DND-41 (cell line): ENCODE results near the gene CENPS.
"Not testable (repeated sequence)": the region's sequence is repeated elsewhere in the genome, so short reads cannot be mapped to it uniquely, and the experiment has no call there.

Experiments
- ATAC-seq: fragments of 200-7000 bp; cut with Tn5 transposase; 3 replicates; pipeline ENCODE4 v1.9.1; 2021; ENCODE audit warnings: low read depth; ENCODE audit not compliant: insufficient read depth
- DNase-seq: peaks from one replicate; pipeline ENCODE4 v3.0.0-alpha.2; 2020
- H2AFZ ChIP-seq: 2 replicates; pipeline ENCODE4 v1.6.0; 2012; ENCODE audit warnings: low read depth, low read length
- H3K27ac ChIP-seq: 2 replicates; pipeline ENCODE4 v1.5.1; 2012; ENCODE audit warnings: low read length, inconsistent platforms
- H3K27me3 ChIP-seq: fragments of 200-600 bp; sonication (generic); 2 replicates; pipeline ENCODE4 v1.6.0; 2012; ENCODE audit warnings: low read length, mild to moderate bottlenecking, inconsistent platforms; ENCODE audit not compliant: insufficient read depth, poor library complexity
- H3K36me3 ChIP-seq: 2 replicates; pipeline ENCODE4 v1.5.1; 2012; ENCODE audit warnings: low read length, inconsistent platforms; ENCODE audit not compliant: insufficient read depth
- H3K4me1 ChIP-seq: 2 replicates; pipeline ENCODE4 v1.5.1; 2012; ENCODE audit warnings: mild to moderate bottlenecking, low read length; ENCODE audit not compliant: insufficient read depth
- H3K4me2 ChIP-seq: 2 replicates; pipeline ENCODE4 v1.6.0; 2012; ENCODE audit warnings: mild to moderate bottlenecking, moderate library complexity, low read length, inconsistent platforms; ENCODE audit not compliant: insufficient read depth
- H3K4me3 ChIP-seq, 2 experiments: fragments of 200-600 bp in 1 of 2; shearing (Covaris generic) in 1 of 2; 2 replicates each; pipeline ENCODE4 v1.5.1; 2012 to 2016; ENCODE audit warnings: inconsistent platforms in 2 of 2, low read length in 2 of 2, mild to moderate bottlenecking in 2 of 2, low read depth in 1 of 2, moderate library complexity in 1 of 2
- H3K79me2 ChIP-seq: 2 replicates; pipeline ENCODE4 v1.6.0; 2012; ENCODE audit warnings: low read length, inconsistent platforms; ENCODE audit not compliant: insufficient read depth
- H3K9ac ChIP-seq: 2 replicates; pipeline ENCODE4 v1.6.0; 2012; ENCODE audit warnings: low read depth, mild to moderate bottlenecking, inconsistent platforms, low read length, moderate library complexity
- H3K9me3 ChIP-seq: 2 replicates; pipeline ENCODE4 v1.5.1; 2012; ENCODE audit warnings: low read length, moderate library complexity, mild to moderate bottlenecking, inconsistent platforms; ENCODE audit not compliant: insufficient read depth, severe bottlenecking
- H4K20me1 ChIP-seq: 2 replicates; pipeline ENCODE4 v1.6.0; 2012; ENCODE audit warnings: low read length; ENCODE audit not compliant: insufficient read depth
- CTCF ChIP-seq: IDR thresholded peaks from 2 replicates; pipeline ENCODE4 v1.5.1; 2012; ENCODE audit warnings: borderline replicate concordance, low read length, moderate library complexity, mild to moderate bottlenecking; ENCODE audit not compliant: poor library complexity, severe bottlenecking; ENCODE audit errors: extremely low read depth
- EZH2 ChIP-seq: IDR thresholded peaks from 3 replicates; pipeline ENCODE4 v1.6.1; 2012; ENCODE audit warnings: borderline replicate concordance, low read depth, mild to moderate bottlenecking, moderate library complexity, low read length, inconsistent platforms; ENCODE audit not compliant: severe bottlenecking

Gene CENPS

GRCh38 chr1:10471411-10472219 lies 41.4 kb downstream of the CENPS start:
- no peaks in the 10 kb centered on the region for H4K20me1 ChIP-seq
- peak overlapping the region; percentile 84 for H3K4me2 ChIP-seq
- peak overlapping the region; percentile 69 for H3K27ac ChIP-seq
- H3K4me1 ChIP-seq, result peaks cover 47% of the 10 kb centered on the region
- peaks cover 27% of the 10 kb centered on the region for H3K36me3 ChIP-seq
- no peaks in the 10 kb centered on the region for H3K9me3 ChIP-seq
- peak overlapping the region; percentile 58 to 88 for H3K4me3 ChIP-seq
- DNase-seq (no peak), ATAC-seq (no peak)
- H3K79me2 ChIP-seq, result peaks cover 38% of the 10 kb centered on the region
- H3K27me3 ChIP-seq, result no peaks in the 10 kb centered on the region
- H3K9ac ChIP-seq, result peak overlapping the region; percentile 68
- TF ChIP-seq EZH2 (no peak), CTCF (no peak)
- H2AFZ ChIP-seq, result peak overlapping the region; percentile 93

GRCh38 chr1:10472220-10473144 lies 42.2 kb downstream of the CENPS start, which contains the start of gene DFFA:
TSS of gene DFFA (minus strand) at chr1:10472529. CDS start at chr1:10472458, 71 bp downstream.
- ATAC-seq, result peak; percentile 84
- H3K79me2 ChIP-seq, result peaks cover 45% of the 10 kb centered on the region

GRCh38 chr1:10473145-10473765 lies 43.0 kb downstream of the CENPS start:
- Histone ChIP-seq H3K27me3 (no peaks in the 10 kb centered on the region), H3K36me3 (peaks cover 14% of the 10 kb centered on the region), H3K9ac (peak overlapping the region; percentile 68), H3K79me2 (peaks cover 52% of the 10 kb centered on the region), H3K4me1 (peaks cover 55% of the 10 kb centered on the region), H4K20me1 (no peaks in the 10 kb centered on the region), H3K4me3 (peak overlapping the region in 1 of 2 experiments; percentile 88; a peak in 3 of 4 replicates), H3K9me3 (no peaks in the 10 kb centered on the region), H2AFZ (peak overlapping the region; percentile 93), H3K4me2 (peak overlapping the region; percentile 84), H3K27ac (peak overlapping the region; percentile 87)
- TF ChIP-seq EZH2 (no peak), CTCF (no peak)
- no peak for ATAC-seq
- DNase-seq, result no peak

More at GRCh38 chr1:10472220-10473144, 42.2 kb downstream of the CENPS start, which contains the start of gene DFFA:
- H4K20me1 ChIP-seq, result no peaks in the 10 kb centered on the region
- TF ChIP-seq EZH2 (no peak), CTCF (no peak)
- no peaks in the 10 kb centered on the region for H3K9me3 ChIP-seq
- H3K4me2 ChIP-seq, result peak within 1 kb of the TSS; percentile 84
- H3K4me1 ChIP-seq, result peaks cover 53% of the 10 kb centered on the region
- peaks cover 22% of the 10 kb centered on the region for H3K36me3 ChIP-seq
- peak; percentile 95 for DNase-seq
- peak within 1 kb of the TSS; percentile 68 for H3K9ac ChIP-seq
- no peaks in the 10 kb centered on the region for H3K27me3 ChIP-seq
- H2AFZ ChIP-seq, result peak within 1 kb of the TSS; percentile 93
- H3K27ac ChIP-seq, result peak within 1 kb of the TSS; percentile 87
- H3K4me3 ChIP-seq, result peak within 1 kb of the TSS; percentile 58 to 88

- not testable (repeated sequence) for H3K9me3 ChIP-seq, H3K36me3 ChIP-seq, ATAC-seq, H3K27me3 ChIP-seq, H4K20me1 ChIP-seq, DNase-seq
- peak overlapping the region; percentile 70 for H2AFZ ChIP-seq
- H3K9ac ChIP-seq, result peak overlapping the region; percentile 78
- H3K27ac ChIP-seq, result peak overlapping the region; percentile 83
- peak overlapping the region; percentile 88 to 97; a peak in 3 of 4 replicates for H3K4me3 ChIP-seq
- peak overlapping the region; percentile 90 for H3K4me2 ChIP-seq
- H3K79me2 ChIP-seq, result peaks cover 61% of the 10 kb centered on the region
- H3K4me1 ChIP-seq, result peaks cover 55% of the 10 kb centered on the region
These were observed 44.0 kb downstream of the CENPS start for GRCh38 chr1:10474309-10474612.
